Ammon's horn (tissue), 1 donor: ENCODE data around the gene CBLC.
A peak's percentile ranks its signal among the peaks of the same experiment; 100 is the strongest.

Experiments
- DNase-seq: peaks from one replicate; pipeline ENCODE4 v3.0.0-alpha.2; 2016; ENCODE audit warnings: low spot score

The CBLC gene

DNA sequence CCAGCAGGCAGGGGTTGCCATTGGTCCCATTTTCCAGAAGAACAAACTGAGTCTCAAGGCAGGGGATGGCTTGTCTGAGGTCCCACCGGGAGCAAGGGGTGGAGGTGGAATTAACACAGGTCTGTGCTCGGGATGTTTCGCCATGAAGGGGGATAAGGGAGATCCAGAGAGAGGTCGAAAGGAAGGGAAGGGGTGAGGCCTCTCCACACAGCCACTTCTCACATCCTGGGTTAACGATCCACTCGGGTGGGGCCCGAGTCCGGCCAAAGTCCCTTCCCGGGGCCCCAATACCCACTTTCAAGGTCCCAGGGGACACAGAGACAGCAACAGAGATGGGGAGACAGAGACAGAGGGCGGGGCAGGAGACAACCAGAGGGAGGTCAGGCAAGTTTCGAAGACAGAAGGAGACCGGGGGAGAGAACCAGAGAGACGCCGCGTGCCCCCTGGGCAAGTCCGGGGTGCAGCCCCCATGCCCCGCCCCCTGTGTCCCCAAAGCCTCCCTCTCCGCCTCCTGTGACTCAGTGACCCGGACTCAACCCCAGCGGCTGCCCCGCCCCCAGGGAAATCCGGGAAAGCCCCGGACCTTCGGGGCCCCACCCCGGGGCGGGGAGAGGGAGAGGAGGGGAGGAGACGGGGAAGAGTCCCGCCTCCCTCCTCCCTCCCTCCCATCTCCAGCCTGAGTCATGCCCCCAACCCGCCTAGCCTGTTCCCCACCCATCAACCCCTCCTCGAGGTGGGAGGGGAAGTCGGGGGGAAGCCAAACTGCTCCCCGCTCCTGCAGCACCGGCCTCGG, 30.5 kb upstream of the CBLC start:
- peak; percentile 78 for DNase-seq

DNA sequence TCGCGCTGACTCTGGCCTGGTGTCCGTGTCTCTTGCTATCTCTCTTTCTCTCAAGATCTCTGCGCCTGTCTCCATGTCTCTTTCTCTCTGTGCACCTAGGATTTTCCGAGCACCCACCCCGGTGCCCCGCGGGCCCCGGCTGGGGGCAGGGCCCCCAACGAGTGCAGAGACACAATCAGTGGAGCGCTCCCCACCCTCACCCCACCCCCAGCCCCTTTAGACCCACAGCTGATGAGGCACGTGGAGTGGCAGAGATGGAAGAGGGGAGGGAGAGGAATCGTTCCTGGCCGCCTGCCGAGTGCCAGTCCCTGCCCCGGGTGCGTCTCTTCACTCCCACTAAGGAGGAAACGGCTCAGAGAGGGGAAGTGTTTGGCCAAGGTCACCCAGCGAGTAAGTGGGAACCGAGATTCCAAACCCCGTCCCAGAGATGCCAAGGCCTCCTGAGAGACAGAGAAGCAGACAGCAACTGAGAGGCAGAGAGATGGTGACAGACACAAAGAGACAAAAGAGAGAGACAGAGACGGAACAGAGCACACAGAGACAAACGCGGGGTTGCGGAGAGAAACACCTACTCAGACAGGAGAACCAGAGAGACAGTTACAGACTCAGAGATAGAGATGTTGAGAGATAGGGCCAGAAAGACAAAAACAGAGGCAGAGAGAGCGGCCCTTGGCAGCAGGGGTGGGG, 29.8 kb upstream of the CBLC start:
- peak; percentile 21 for DNase-seq

DNA sequence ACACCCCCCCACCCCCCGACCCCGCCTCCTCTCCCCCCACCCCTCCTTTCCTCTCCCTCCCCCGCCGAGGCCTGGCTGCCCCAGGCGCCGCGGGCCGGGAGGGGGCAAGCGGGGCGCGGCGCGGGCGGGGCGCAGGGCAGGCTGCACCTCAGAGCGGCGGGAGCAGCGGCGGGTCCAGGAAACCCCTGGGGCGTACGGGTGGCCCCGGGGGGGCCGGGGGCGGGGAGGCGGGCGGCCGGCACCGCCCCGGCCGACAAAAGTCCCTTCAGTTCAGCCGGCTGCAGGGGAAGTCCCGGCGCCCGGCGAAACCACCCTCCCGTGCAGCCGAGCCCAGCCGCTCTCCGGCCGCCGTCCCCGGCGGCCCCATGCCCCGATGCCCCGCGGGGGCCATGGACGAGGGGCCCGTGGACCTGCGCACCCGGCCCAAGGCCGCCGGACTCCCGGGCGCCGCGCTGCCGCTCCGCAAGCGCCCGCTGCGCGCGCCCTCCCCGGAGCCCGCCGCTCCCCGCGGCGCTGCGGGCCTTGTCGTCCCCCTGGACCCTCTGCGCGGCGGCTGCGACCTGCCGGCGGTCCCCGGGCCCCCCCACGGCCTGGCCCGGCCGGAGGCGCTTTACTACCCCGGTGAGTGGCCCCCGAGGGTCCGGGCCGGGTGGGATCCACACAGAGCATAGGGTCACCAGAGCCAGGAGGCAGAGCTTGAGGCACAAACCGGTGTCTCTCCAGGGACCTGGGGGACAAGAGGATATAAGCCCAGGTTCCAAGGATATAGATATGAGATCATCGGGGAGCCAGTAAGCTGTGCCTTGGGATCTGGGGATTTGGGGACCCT, 29.1 kb upstream of the CBLC start, which contains the start of gene BCL3:
Gene BCL3, plus strand, starts transcription at position 283 of the 829 bp plus-strand sequence. Its CDS starts 83 bp downstream, at position 366.
- DNase-seq: no peak

DNA sequence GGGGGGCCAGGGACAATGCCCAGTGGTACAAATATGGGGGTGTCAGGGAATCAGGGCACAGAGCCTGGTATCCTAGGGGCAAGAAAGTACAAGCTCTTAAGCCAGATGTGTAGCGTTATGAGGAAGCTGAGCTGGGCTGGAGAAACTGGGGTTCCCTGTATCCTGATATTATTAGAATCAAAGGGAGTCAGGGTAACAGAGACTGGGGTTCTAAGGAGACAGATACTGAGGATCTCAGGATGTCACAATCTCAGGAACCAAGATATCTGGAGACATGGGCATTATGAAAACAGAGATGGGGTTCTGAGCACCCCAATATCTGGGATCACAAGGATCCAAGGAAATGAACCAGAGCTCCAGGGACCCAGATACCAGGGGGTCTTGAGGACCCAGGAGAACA, 28.4 kb upstream of the CBLC start:
- no peak for DNase-seq

DNA sequence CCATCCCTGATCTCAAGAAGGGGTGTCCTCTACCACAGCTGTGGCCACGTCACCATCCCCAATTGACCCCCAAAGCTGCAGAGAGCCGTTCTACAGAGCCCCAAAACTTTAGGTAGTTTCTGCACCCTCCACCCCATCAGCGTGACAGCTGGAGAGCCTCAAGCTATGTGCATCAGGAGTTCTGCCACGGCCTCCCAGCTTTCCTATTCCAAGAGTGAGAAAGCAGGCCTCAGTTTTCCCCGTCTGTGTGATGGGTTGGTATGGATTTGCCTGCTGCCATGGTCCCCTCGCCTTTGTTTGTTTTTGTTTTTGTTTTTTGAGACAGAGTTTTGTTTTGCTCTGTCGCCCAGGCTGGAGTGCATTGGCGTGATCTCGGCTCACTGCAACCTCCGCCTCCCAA, 27.7 kb upstream of the CBLC start:
- no peak for DNase-seq

DNA sequence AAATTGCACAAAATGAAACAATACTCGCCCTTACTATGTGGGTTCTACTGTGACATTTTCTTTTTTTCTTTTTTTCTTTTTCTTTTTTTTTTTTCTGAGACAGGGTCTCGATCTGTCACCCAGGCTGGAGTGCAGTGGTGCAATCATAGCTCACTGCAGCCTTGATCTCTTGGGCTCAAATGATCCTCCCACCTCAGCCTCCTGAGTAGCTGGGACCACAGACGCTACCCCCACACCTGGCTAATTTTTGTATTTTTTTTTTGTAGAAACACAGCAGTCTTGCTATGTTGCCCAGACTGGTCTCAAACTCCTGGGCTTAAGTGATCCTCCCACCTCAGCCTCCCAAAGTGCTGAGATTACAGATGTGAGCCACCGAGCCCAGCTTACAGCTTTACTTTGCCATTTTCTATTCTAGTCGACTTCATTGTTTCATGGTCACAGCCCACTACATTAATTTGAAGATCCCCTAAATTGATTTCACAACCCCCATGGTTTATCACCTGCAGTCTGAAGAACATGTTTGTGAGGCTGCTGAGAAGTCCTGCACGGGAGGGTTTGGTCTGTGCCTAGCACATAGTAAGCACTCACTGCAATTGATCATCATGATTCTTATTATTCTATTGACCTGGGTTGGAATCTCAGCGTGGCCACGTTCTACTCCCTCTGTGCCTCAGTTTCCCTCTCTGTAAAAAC, 25.4 kb upstream of the CBLC start:
- DNase-seq: no peak

DNA sequence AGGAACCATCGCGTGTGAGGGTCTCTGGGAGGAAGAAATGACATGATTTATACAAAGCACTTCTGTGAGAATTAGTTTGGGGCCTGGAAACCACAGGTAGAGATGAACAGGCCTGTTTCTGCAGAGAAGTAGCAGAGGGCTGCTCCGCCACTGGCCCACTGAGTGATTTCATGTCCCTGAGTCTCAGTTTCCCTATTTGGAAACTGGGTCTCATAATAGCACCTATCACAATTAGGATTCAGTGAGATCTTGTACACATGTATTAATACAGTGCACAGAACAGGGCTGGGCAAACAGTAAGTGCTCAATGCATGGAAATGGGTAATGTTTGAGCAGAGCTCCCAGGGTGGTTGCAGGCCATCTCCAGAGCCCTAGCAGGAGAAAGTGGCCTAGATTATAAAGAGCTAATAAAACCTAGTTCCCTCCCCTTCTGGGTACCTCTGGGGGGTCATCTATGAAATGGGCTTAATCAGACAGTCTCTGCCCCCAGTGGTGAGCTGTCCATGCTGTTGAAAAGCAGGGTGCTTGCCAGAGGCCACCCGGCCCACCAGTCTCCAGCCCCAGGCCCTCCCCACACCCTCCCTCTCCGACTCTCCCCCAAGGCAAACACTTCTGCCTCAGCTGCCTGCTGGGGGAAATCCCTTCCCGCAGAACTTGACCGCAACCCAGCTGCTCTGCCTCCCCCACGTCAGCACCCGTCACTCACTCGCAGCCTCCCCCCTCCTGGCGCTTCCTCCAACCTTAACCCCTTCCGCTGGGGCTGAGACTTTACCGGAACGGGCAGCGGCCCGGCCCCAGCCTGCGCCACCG, 24.7 kb upstream of the CBLC start:
- peak; percentile 78 for DNase-seq

DNA sequence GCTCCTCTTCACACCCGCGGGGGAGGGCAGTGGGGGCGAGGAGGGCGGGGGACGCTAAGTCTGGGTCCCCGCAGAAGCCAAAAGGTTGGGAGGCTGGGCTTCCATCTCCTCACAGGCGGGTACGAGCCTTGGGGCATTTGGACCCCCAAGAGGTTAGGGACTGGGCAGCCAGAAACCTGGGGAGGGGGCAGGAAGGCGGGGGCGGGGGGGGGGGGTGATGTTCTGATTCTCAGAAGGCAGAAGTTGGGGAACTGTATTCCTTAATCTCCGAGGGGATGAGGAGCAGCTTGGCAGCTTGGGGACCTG, 24.1 kb upstream of the CBLC start:
- DNase-seq: no peak

DNA sequence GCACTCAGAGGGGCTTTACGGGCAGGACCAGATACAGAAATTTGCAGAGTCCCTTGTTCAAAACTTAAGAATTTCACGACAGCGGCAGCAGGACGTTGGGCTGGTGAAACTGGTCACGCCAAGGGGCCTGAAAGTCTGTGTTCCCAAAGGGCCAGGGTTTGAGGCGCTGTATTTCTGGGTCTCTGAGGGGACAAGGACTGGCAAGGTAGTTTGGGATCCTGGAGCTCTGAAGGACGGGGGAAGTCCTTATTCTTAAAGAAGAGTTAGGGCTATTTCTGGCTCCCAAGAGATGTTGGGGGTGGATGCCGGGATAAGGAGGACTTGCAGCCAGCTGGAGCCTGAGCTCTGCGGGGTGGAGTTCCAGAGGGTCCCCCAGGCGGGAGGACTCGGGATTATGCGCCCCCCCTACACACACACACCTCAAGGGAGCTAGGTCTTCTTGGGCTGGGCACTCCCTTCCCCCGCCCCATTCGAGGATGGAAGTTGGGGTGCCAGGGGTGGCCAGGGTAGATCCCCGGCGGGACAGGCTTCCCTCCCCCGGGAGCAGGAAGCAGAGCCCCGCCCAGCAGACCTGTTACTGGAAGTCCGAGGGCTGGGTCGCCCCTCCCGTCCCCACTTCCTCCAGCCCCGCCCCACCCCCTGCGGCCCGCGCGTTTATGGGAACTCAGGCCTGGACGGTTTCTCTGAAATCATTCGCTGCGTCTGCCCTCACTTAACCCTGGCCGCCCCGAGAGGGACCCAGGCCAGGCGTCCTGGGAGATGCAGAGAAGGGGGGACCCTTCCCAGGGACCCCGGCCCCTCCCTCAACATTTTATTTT, 23.5 kb upstream of the CBLC start:
- DNase-seq: peak; percentile 54

DNA sequence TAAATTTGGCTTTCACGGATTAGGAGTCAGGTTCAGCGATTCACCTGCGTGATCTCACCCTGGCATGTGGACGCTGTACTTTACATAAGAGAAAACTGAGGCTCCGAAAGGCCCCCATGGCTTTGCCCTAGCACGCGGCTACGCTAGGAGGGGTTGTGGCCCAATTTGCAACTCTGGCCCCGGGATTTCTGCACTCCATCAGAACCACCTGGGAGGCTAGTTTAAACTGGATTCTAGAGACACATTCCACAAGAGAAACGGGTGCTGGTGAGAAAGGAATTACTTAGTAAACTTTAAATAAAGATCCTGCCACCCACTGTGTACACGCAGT, 23.0 kb upstream of the CBLC start:
- DNase-seq: no peak

DNA sequence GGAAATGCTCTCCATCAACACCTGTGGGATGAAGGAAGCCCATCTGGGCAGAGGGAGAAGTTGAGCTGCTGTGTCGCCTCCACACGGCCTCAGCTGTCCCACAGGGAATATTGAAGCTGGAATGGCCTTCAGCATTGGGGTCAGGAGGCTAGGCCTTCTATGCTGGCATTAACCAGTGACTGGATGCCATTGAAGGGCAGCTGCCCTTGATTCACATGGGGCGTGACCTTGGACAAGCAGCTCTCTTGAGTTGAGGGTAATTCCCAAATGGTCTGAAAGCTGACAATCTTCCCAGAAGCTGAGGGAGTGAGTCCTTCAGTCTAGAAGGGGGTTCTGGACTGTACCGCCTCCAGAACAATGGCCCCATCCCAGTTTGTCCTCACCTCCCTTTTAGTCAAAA, 22.5 kb upstream of the CBLC start:
- DNase-seq: no peak

DNA sequence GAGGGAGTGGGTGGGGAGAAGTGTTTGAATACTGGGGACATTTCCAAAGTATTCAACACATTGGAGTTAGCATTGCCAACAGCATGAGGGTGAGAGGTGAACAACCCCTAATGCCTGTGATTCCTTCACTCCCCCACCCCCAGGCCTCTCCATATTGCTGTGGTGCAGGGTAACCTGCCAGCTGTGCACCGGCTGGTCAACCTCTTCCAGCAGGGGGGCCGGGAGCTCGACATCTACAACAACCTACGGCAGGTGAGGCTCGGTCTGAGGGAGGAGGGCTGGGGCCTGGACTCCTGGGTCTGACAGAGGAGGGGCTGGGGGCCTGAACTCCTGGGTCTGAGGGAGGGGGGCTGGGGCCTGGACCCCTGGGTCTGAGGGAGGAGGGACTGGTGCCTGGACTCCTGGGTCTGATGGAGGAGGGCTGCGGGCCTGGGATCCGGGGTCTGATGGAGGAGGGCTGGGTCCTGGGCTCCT, 21.6 kb upstream of the CBLC start:
- no peak for DNase-seq

DNA sequence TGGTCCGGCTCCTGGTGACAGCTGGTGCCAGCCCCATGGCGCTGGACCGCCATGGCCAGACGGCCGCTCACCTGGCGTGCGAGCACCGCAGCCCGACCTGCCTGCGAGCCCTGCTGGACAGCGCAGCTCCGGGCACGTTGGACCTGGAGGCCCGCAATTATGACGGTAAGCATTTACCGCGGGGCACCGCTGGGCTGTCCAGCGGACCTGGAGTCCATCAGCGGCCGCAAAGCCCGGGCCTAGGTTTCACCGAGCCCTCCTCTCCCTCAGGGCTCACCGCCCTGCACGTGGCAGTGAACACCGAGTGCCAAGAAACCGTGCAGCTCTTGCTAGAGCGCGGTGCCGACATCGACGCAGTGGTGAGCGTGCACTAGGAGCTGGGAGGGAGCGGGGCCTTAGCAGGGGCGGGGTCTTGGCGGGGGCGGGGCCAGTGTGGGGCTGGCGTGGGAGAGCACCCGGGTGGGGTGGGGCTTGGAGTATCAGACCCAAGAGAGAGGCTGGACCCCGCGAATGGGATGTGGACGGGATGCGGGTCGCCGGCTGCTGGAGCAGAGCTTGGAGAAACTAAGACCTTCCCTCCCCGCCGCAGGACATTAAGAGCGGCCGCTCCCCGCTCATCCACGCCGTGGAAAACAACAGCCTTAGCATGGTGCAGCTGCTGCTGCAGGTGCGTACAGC, 20.5 kb upstream of the CBLC start:
- DNase-seq: peak; percentile 33

DNA sequence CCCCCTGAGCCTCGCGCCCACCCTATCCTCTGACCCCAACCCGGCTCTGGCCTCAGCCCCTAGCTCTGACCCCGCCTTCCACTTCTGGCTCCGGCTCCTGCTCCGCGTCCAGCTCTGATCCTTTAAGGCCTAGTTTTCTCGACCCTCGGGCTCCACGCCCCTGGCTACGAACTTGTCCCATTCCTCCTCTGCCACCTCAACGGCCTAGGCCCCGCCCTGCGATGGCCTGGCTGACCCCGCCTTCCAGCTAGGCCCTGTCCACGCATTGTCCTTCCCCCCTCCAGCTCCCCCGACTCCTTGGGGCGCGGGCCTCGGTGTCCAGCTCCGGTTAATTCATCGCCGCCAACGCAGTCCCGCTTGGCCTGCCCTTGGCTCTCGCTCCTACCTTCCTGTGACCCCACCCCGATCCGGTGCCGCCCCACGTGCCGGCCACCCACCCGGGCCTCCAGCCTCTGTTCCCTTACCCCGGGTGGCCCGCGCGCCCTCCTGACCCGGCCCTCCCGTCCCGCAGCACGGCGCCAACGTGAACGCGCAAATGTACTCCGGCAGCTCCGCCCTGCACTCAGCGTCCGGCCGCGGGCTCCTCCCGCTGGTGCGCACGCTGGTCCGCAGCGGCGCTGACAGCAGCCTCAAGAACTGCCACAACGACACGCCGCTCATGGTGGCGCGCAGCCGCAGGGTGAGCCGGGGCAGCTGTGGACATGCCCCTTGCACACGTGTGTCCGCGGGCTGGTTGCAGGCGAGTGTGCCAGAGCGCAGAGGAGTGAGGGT, 19.8 kb upstream of the CBLC start:
- peak; percentile 45 for DNase-seq

DNA sequence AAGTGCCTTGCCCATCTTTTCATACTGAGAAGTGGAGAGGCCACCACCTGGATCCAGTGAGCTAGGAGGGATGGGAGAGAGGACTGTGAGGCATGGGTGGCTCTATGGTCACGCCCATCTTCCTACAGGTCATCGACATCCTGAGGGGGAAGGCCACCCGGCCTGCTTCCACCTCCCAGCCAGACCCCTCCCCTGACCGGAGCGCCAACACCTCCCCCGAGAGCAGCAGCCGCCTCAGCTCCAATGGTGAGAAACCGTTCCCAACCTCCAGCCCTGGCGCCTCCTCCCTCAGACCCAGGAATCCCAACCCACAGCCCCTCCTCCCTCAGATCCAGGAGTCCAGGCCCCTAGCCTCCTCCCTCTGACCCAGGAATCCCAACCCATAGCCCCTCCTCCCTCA, 19.1 kb upstream of the CBLC start:
- DNase-seq: no peak

DNA sequence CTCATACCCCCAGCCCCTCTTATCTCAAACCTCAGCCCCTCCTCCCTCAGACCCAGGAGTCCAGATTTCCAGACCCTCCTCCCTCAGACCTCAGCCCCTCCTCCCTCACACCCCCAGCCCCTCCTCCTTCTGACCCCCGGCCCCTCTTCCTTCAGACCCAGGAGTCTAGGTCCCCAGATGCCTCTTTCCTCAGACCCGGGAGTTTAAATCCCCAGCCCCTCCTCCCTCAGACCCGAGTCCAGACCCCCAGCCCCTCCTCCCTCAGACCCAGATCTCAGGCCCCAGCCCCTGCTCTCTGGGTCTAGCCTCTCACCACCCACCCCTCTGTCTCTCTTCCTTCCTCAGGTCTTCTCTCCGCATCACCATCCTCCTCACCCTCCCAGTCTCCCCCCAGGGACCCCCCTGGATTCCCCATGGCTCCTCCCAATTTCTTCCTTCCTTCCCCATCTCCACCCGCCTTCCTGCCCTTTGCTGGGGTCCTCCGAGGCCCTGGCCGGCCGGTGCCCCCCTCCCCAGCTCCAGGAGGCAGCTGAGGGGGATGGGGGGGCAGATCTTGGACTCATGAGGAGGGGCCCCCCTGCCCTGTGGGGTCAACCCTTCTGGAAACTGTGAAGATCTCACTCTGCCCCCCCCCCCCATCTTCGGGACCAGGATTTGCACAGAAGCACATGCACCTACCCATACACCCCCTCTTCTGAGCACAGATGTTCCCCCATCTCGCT, 18.4 kb upstream of the CBLC start:
- no peak for DNase-seq

DNA sequence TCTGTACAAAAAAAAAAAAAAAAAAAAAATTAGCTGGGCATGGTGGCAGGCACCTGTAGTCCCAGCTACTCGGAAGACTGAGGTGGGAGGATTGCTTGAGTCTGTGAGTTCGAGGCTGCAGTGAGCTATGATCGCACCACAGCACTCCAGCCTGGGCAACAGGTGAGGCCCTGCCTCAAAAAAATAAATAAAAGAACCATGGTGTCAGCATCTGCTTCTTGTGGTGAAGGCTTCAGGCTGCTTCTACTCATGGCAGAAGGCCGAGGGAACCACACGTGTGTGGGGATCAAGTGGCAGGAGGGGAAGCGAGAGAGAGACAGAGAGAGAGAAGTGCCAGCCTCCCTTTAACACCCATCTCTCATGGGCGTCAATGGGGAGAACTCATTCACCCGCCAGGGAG, 15.7 kb upstream of the CBLC start:
- no peak for DNase-seq
